ENCODE results near the gene ZNF200. TPM values are rescaled to one million over a fixed set of nuclear protein-coding genes. Genes with fewer than 3 reads are reported as not detected.

Gene ZNF200
- total and polyA plus RNA-seq, 2 of the 13 experiments (the other 11 are each of a cell fraction or from before 2014, with no cell fraction given) = 3.5 to 16.5 TPM

DNA sequence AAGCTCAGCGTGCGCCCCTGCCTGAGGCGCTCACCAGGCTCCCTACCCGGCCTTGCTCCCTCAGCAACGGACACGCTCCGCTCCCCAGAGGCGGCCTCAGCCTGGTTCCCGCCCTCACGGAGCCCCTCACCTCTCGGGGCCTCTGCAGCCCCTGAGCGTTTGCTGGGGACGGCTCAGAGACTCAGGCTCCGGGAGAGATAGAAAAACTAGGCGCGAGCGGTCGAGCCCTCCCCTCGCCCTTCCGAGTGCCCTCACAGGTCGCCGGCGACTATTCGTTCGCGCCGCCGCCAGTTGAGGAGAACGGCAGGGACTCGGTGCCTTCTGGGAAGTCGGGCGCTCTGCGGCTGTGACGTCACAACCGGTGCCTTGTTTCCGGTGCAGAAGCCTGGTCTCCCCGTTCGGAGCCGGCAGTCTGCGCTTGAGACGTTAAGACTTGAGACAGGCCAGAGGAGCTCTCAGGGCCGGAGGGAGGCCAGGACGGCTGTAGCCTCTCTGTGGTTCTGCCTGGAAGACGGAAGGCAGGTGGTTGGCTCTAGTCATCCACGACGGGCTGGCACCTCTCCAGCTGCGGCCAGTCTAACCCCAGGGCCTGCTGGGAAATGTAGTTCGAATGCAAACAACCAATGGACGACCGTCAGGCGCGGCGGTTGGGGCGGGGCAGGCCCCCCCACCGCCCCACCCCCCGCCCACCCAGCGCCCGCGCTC, at the start of gene ZNF200 (continued):
- TF ChIP-seq ZNF18 (CRISPR knock-in tag; IDR thresholded peaks at IDR 0.05; ENCODE audit: insufficient replicate concordance) (no peak), WIZ (CRISPR knock-in tag; IDR thresholded peaks at IDR 0.05) (no peak), ZNF362 (CRISPR knock-in tag; IDR thresholded peaks at IDR 0.05; ENCODE audit: borderline replicate concordance) (no peak; the same call in 1 of the 2 replicates), ZNF616 (CRISPR knock-in tag; IDR thresholded peaks at IDR 0.05; ENCODE audit: low read depth) (peak; percentile 38; the same call in 1 of the 2 replicates), ZNF296 (CRISPR knock-in tag; conservative IDR thresholded peaks at IDR 0.05) (no peak), TEAD3 (CRISPR knock-in tag; optimal IDR thresholded peaks at IDR 0.05; ENCODE audit: borderline replicate concordance) (peak; percentile 8), ZNF235 (CRISPR knock-in tag; IDR thresholded peaks at IDR 0.05; ENCODE audit: borderline replicate concordance) (0 out of 2 replicates have a peak, but pooled peaks have one; percentile 76), ZNF276 (CRISPR knock-in tag; IDR thresholded peaks at IDR 0.05; ENCODE audit: low read depth) (peak; percentile 34; the same call in 1 of the 2 replicates), BCL3 (CRISPR knock-in tag; IDR thresholded peaks at IDR 0.05) (peak; percentile 91; the same call in 1 of the 2 replicates), SAFB2 (CRISPR knock-in tag; IDR thresholded peaks at IDR 0.05; ENCODE audit: borderline replicate concordance, low read depth) (peak; percentile 60; the same call in 1 of the 2 replicates), NCOA2 (CRISPR knock-in tag; IDR thresholded peaks at IDR 0.05) (no peak; the same call in 1 of the 2 replicates), ZNF549 (CRISPR knock-in tag; IDR thresholded peaks at IDR 0.05) (no peak), ZNF256 (CRISPR knock-in tag; conservative IDR thresholded peaks at IDR 0.05) (peak; percentile 45; the same call in 1 of the 2 replicates), ZNF703 (CRISPR knock-in tag; IDR thresholded peaks at IDR 0.05; ENCODE audit: borderline replicate concordance) (no peak), MBNL3 (CRISPR knock-in tag; conservative IDR thresholded peaks at IDR 0.05) (no peak), STAT6 (CRISPR knock-in tag; IDR thresholded peaks at IDR 0.05; ENCODE audit: borderline replicate concordance) (no peak; the same call in 1 of the 2 replicates), EEA1 (CRISPR knock-in tag; IDR thresholded peaks at IDR 0.05; ENCODE audit: borderline replicate concordance) (no peak), KDM5B (CRISPR knock-in tag; IDR thresholded peaks at IDR 0.05; ENCODE audit: borderline replicate concordance) (peak; percentile 86)
- TF ChIP-seq, protein P1, sequence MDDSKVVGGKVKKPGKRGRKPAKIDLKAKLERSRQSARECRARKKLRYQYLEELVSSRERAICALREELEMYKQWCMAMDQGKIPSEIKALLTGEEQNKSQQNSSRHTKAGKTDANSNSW (CRISPR knock-in tag; IDR thresholded peaks at IDR 0.05; ENCODE audit: borderline replicate concordance) = 0 out of 2 replicates have a peak, but pooled peaks have one; percentile 55

Measured in HepG2 (cell line).